ENCODE data around the gene ZDHHC23.
A peak's percentile ranks its signal among the peaks of the same experiment; 100 is the strongest.

GRCh38 chr3:113912552-113913236 is 35.1 kb upstream of the ZDHHC23 start:
- TF ChIP-seq ZFX (IDR thresholded peaks at IDR 0.05) (no peak), CTCF (conservative IDR thresholded peaks at IDR 0.05) (peak; percentile 77)
